HepG2 (cell line): ENCODE results near the gene IER5L.

Source experiments
- HIVEP1 ChIP-seq: sonication (generic); formaldehyde crosslinking; IDR thresholded peaks from 2 replicates; pipeline ENCODE4 v1.4.0; 2020; ENCODE audit warnings: mild to moderate bottlenecking, missing genetic modification reagents
- TF ChIP-seq, protein P1 (sequence below): sonication (generic); formaldehyde crosslinking; IDR thresholded peaks from 2 replicates; pipeline ENCODE4 v1.5.0; 2020; ENCODE audit warnings: mild to moderate bottlenecking, missing genetic modification reagents, moderate library complexity

DNA sequence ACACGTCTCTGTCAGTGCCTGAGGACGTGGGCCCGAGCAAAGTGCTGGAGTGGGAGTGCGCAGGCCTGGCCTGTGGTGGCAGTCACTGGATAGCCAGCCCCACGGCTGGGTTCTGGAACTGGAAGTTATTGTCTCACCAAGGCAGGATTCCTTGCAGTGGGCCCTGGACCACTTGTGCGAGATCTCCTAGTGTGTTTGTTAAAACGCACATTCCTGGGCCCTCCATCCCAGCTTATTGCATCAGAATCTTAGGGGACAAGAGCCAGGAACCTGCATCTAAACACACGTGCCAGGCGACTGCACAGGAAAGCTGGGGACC is 40.0 kb downstream of the IER5L start:
- TF ChIP-seq, protein P1, sequence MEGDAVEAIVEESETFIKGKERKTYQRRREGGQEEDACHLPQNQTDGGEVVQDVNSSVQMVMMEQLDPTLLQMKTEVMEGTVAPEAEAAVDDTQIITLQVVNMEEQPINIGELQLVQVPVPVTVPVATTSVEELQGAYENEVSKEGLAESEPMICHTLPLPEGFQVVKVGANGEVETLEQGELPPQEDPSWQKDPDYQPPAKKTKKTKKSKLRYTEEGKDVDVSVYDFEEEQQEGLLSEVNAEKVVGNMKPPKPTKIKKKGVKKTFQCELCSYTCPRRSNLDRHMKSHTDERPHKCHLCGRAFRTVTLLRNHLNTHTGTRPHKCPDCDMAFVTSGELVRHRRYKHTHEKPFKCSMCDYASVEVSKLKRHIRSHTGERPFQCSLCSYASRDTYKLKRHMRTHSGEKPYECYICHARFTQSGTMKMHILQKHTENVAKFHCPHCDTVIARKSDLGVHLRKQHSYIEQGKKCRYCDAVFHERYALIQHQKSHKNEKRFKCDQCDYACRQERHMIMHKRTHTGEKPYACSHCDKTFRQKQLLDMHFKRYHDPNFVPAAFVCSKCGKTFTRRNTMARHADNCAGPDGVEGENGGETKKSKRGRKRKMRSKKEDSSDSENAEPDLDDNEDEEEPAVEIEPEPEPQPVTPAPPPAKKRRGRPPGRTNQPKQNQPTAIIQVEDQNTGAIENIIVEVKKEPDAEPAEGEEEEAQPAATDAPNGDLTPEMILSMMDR = no peak
- no peak for TF ChIP-seq HIVEP1
